Neural progenitor cell (in vitro differentiated cells): ENCODE results near the gene BARD1.

Experiments used
- EZH2 ChIP-seq: fragments of 200-600 bp; sonication (generic); IDR thresholded peaks from 2 replicates; pipeline ENCODE4 v1.6.1; 2017; ENCODE audit warnings: antibody characterized with exemption, mild to moderate bottlenecking, moderate library complexity
- EZH2phosphoT487 ChIP-seq: fragments of 200-600 bp; sonication (generic); IDR thresholded peaks from 2 replicates; pipeline ENCODE4 v1.6.1; 2017; ENCODE audit warnings: antibody characterized with exemption
- TF ChIP-seq, protein P1 (sequence below): fragments of 200-600 bp; sonication (generic); IDR thresholded peaks from 2 replicates; pipeline ENCODE4 v1.5.1; 2017; ENCODE audit warnings: antibody characterized with exemption, mild to moderate bottlenecking

DNA sequence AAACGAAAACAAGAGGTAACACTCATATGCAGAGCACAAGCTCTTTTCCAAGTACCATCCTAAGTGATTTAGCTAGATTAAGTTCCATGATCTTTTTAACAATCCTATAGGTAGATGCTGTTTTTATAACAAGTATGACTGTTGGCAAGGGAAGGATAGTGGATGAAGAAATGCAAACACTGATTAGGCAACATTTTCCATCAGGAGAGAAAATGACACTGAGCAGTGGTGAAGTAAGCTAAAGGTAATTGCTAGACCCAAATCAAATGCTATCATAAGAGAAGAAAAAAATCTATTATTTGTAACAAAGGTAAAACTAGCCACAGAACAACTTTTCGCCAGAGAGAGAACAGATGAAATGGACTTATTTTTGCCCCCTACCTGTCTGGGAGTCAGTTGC lies 34.3 kb upstream of the BARD1 start:
- TF ChIP-seq, protein P1, sequence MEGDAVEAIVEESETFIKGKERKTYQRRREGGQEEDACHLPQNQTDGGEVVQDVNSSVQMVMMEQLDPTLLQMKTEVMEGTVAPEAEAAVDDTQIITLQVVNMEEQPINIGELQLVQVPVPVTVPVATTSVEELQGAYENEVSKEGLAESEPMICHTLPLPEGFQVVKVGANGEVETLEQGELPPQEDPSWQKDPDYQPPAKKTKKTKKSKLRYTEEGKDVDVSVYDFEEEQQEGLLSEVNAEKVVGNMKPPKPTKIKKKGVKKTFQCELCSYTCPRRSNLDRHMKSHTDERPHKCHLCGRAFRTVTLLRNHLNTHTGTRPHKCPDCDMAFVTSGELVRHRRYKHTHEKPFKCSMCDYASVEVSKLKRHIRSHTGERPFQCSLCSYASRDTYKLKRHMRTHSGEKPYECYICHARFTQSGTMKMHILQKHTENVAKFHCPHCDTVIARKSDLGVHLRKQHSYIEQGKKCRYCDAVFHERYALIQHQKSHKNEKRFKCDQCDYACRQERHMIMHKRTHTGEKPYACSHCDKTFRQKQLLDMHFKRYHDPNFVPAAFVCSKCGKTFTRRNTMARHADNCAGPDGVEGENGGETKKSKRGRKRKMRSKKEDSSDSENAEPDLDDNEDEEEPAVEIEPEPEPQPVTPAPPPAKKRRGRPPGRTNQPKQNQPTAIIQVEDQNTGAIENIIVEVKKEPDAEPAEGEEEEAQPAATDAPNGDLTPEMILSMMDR: no peak
- no peak for TF ChIP-seq EZH2phosphoT487
- TF ChIP-seq EZH2: no peak
